Stimulated activated CD8-positive, alpha-beta memory T cell treated with anti-CD3 and anti-CD28 coated beads, Interleukin-12 subunit alpha, Interleukin-12 subunit beta, amount 100 ng/mL, for 24 hours (primary cell): ENCODE results near the gene ZNF385D.
"Not testable (repeated sequence)": the region's sequence is repeated elsewhere in the genome, so short reads cannot be mapped to it uniquely, and the experiment has no call there.

Experiments used
- DNase-seq: peaks from one replicate; pipeline ENCODE4 v3.0.0-alpha.2; 2020; ENCODE audit errors: extremely low read depth

The ZNF385D gene

DNA sequence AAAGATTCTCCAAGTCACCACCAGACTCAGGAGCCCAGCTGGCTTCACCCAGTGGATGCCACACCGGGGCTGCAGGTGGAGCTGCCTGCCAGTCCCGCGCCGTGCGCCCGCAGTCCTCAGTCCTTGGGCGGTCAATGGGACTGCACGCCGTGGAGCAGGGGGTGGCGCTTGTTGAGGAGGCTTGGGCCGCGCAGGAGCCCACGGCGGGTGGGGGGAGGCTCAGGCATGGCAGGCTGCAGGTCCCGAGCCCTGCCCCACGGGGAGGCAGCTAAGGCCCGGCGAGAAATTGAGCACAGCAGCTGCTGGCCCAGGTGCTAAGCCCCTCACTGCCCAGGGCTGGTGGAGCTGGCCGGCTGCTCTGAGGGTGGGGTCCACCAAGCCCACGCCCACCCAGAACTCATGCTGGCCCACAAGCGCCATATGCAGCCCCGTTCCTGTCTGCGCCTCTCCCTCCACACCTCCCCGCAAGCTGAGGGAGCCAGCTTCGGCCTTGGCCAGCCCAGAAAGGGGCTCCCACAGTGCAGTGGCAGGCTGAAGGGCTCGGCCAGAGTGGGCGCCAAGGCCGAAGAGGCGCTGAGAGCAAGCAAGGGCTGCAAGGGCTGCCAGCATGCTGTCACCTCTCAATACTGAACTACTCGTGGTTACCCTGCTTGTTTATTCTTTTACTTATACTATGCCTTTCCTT, 363.7 kb downstream of the ZNF385D start:
- not testable (repeated sequence) for DNase-seq

GRCh38 chr3:21378036-21378435, 373.0 kb downstream of the ZNF385D start:
- not testable (repeated sequence) for DNase-seq

GRCh38 chr3:21377071-21377769, 373.8 kb downstream of the ZNF385D start:
- DNase-seq: no peak

DNA sequence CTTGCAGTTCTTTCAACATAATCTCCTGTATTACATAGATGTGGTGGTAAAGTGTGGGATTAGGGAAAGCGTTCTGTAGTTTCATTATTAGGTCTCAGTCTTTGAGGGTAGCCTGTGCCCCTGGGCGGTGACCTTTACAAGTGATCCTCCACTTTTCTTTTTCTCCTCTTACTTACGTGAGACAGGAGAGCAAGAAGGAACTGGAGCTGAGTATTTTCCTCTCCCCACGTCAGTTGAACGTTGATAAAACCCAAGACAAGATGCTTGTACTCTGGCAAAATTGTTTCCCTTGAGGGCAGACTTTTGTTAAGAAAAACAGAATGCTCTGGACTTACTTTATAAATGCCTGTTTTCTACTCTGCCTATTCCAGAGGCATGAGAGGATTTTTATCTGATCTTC, 378.7 kb downstream of the ZNF385D start:
- DNase-seq: no peak
